CD4-positive, alpha-beta T cell treated with Interleukin-15 for 4 hours (primary cell): ENCODE data around the gene C1orf21.
"Not testable (repeated sequence)": the region's sequence is repeated elsewhere in the genome, so short reads cannot be mapped to it uniquely, and the experiment has no call there.

Source experiments
- DNase-seq: peaks from one replicate; pipeline ENCODE4 v3.0.0-alpha.2; 2020; ENCODE audit warnings: low spot score

C1orf21 gene

GRCh38 chr1:184598403-184599193 lies 211.8 kb downstream of the C1orf21 start:
- no peak for DNase-seq

- no peak for DNase-seq
These were observed 217.5 kb downstream of the C1orf21 start for GRCh38 chr1:184604152-184604900.

- no peak for DNase-seq
These were observed 219.1 kb downstream of the C1orf21 start for GRCh38 chr1:184605941-184606340.

GRCh38 chr1:184606786-184607185 lies 220.0 kb downstream of the C1orf21 start:
- DNase-seq, result no peak

- DNase-seq, result no peak
These were observed 221.8 kb downstream of the C1orf21 start for GRCh38 chr1:184608581-184608980.

GRCh38 chr1:184608990-184609389 lies 222.2 kb downstream of the C1orf21 start:
- no peak for DNase-seq

GRCh38 chr1:184610876-184611595 lies 224.2 kb downstream of the C1orf21 start:
- DNase-seq, result no peak

- DNase-seq, result not testable (repeated sequence)
These were observed 225.4 kb downstream of the C1orf21 start for GRCh38 chr1:184612229-184612628.

GRCh38 chr1:184614667-184615066 lies 227.8 kb downstream of the C1orf21 start:
- DNase-seq, result no peak

- DNase-seq, result no peak
These were observed 228.5 kb downstream of the C1orf21 start for GRCh38 chr1:184615301-184615700.

GRCh38 chr1:184616504-184616903 lies 229.7 kb downstream of the C1orf21 start:
- DNase-seq, result no peak

- DNase-seq, result no peak
These were observed 230.7 kb downstream of the C1orf21 start for GRCh38 chr1:184617433-184618029.

GRCh38 chr1:184618851-184619250 lies 232.0 kb downstream of the C1orf21 start:
- no peak for DNase-seq

GRCh38 chr1:184620469-184620868 lies 233.6 kb downstream of the C1orf21 start:
- no peak for DNase-seq

GRCh38 chr1:184621260-184621659 lies 234.4 kb downstream of the C1orf21 start:
- DNase-seq, result no peak

GRCh38 chr1:184622136-184622823 lies 235.5 kb downstream of the C1orf21 start:
- no peak for DNase-seq

- no peak for DNase-seq
These were observed 236.6 kb downstream of the C1orf21 start for GRCh38 chr1:184623404-184623803.

- no peak for DNase-seq
These were observed 237.2 kb downstream of the C1orf21 start for GRCh38 chr1:184624051-184624450.

- no peak for DNase-seq
These were observed 237.8 kb downstream of the C1orf21 start for GRCh38 chr1:184624626-184625025.

- no peak for DNase-seq
These were observed 238.4 kb downstream of the C1orf21 start for GRCh38 chr1:184625271-184625670.
